ENCODE results near the gene CCDC86. TPM values are rescaled to one million over a fixed set of nuclear protein-coding genes. Genes with fewer than 3 reads are reported as not detected.

CCDC86 gene
- total RNA-seq, 2 experiments from 2014 or later = 21.3 to 24.7 TPM

- H3K27ac ChIP-seq (ENCODE audit: low read depth, low read length, poor library complexity, severe bottlenecking) = no peak overlapping the region
- BruUV-seq (replicated peaks) = no TSS peak
- no peaks in the 10 kb centered on the region for H4K20me1 ChIP-seq (ENCODE audit: insufficient read depth, low read length)
- no peak overlapping the region for H2AFZ ChIP-seq (ENCODE audit: low read length)
- H3K9me3 ChIP-seq (ENCODE audit: low read length) = peaks cover 18% of the 10 kb centered on the region; the same call in 1 of the 2 replicates
- no peaks in the 10 kb centered on the region for H3K4me1 ChIP-seq (ENCODE audit: insufficient read depth, low read length, poor library complexity, severe bottlenecking)
- H3K4me2 ChIP-seq (ENCODE audit: low read length) = no peak overlapping the region
- DNase-seq (ENCODE audit: low spot score) = no peak
- no peaks in the 10 kb centered on the region for H3K9me2 ChIP-seq (ENCODE audit: insufficient read depth, low read length)
- intact Hi-C loops (cut with micrococcal nuclease; ENCODE audit: unreplicated experiment) = no loop called here
- no peaks in the 10 kb centered on the region for H3K36me3 ChIP-seq (ENCODE audit: insufficient read depth, low read length)
- ChIA-PET CTCF (ENCODE audit: unreplicated experiment) (no interaction called here), POLR2A (no interaction called here)
- TF ChIP-seq CTCF (conservative IDR thresholded peaks at IDR 0.05; ENCODE audit: low read length) (no peak), EZH2phosphoT487 (IDR thresholded peaks at IDR 0.05; ENCODE audit: borderline replicate concordance, low read depth, low read length) (no peak)
- no peaks in the 10 kb centered on the region for H3K79me2 ChIP-seq (ENCODE audit: insufficient read depth, low read depth, low read length)
- H3K4me3 ChIP-seq (ENCODE audit: low read depth, low read length, poor library complexity, severe bottlenecking) = no peak overlapping the region
Observed at GRCh38 chr11:60813324-60813723, 28.6 kb upstream of the CCDC86 start.

DNA sequence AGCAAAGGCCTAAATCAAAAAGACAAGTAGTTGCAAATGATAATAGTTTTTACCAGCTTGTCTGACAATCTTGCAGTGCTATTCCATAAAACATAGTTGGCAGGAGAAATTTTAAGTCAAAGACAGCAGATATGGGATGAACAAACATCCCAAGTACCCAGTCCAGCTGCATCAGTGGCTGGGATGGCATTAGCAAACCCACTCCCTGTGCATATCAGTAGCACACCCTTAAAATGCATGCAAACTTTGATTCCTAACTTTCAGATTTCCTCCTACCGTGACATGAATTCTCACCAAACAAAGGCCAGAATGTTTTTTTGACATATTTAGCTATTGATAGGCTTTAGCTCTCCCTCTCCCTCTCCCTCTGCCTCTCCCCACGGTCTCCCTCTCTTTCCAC is 27.8 kb upstream of the CCDC86 start:
- BruUV-seq (replicated peaks) = no TSS peak
- DNase-seq (ENCODE audit: low spot score) = no peak
- ChIA-PET CTCF (ENCODE audit: unreplicated experiment) (no interaction called here), POLR2A (no interaction called here)
- intact Hi-C loops (cut with micrococcal nuclease; ENCODE audit: unreplicated experiment) = no loop called here
- Histone ChIP-seq H3K27ac (ENCODE audit: low read depth, low read length, poor library complexity, severe bottlenecking) (no peak overlapping the region), H3K79me2 (ENCODE audit: insufficient read depth, low read depth, low read length) (no peaks in the 10 kb centered on the region), H3K9me3 (ENCODE audit: low read length) (peaks cover 18% of the 10 kb centered on the region; the same call in 1 of the 2 replicates), H3K4me2 (ENCODE audit: low read length) (no peak overlapping the region), H3K4me3 (ENCODE audit: low read depth, low read length, poor library complexity, severe bottlenecking) (no peak overlapping the region), H4K20me1 (ENCODE audit: insufficient read depth, low read length) (no peaks in the 10 kb centered on the region), H3K9me2 (ENCODE audit: insufficient read depth, low read length) (no peaks in the 10 kb centered on the region), H3K36me3 (ENCODE audit: insufficient read depth, low read length) (no peaks in the 10 kb centered on the region), H3K4me1 (ENCODE audit: insufficient read depth, low read length, poor library complexity, severe bottlenecking) (no peaks in the 10 kb centered on the region), H2AFZ (ENCODE audit: low read length) (no peak overlapping the region)
- TF ChIP-seq CTCF (conservative IDR thresholded peaks at IDR 0.05; ENCODE audit: low read length) = no peak
- no peak for TF ChIP-seq EZH2phosphoT487 (IDR thresholded peaks at IDR 0.05; ENCODE audit: borderline replicate concordance, low read depth, low read length)

DNA sequence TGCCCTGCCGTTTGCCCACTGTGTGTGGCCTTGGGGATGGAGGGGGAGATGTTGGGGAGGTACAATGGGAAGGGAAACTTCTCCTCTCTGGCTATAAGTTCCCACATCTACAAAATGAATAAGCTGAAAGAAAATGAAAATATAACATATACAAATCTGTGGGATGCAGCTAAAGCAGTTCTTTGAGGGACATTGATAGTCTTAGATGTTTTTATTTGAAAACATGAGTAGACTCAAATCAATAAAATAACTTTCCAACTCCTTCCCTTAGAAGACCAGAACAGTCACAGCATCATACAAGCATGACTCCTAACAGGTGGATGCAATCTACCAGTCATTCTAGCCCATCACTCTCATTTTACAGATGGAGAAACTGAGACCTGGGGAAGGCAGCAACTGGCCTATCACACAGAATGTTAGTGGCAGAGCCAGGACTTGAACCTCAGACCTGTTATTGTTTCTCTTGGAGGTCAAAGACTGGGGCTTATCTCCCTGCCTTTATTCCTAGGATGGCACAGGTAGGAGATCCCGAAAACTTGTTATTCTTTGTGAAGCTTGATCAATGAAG is 25.2 kb upstream of the CCDC86 start:
- ChIA-PET CTCF (ENCODE audit: unreplicated experiment) (no interaction called here), POLR2A (no interaction called here)
- H2AFZ ChIP-seq (ENCODE audit: low read length) = no peak overlapping the region
- H3K4me3 ChIP-seq (ENCODE audit: low read depth, low read length, poor library complexity, severe bottlenecking) = no peak overlapping the region
- H4K20me1 ChIP-seq (ENCODE audit: insufficient read depth, low read length) = no peaks in the 10 kb centered on the region
- H3K27ac ChIP-seq (ENCODE audit: low read depth, low read length, poor library complexity, severe bottlenecking) = no peak overlapping the region
- intact Hi-C loops (cut with micrococcal nuclease; ENCODE audit: unreplicated experiment) = no loop called here
- DNase-seq (ENCODE audit: low spot score) = no peak
- no peaks in the 10 kb centered on the region for H3K9me2 ChIP-seq (ENCODE audit: insufficient read depth, low read length)
- no peak for TF ChIP-seq EZH2phosphoT487 (IDR thresholded peaks at IDR 0.05; ENCODE audit: borderline replicate concordance, low read depth, low read length)
- TF ChIP-seq CTCF (conservative IDR thresholded peaks at IDR 0.05; ENCODE audit: low read length) = no peak
- no peak overlapping the region for H3K4me2 ChIP-seq (ENCODE audit: low read length)
- H3K4me1 ChIP-seq (ENCODE audit: insufficient read depth, low read length, poor library complexity, severe bottlenecking) = no peaks in the 10 kb centered on the region
- peaks cover 18% of the 10 kb centered on the region; the same call in 1 of the 2 replicates for H3K9me3 ChIP-seq (ENCODE audit: low read length)
- no peaks in the 10 kb centered on the region for H3K79me2 ChIP-seq (ENCODE audit: insufficient read depth, low read depth, low read length)
- no peaks in the 10 kb centered on the region for H3K36me3 ChIP-seq (ENCODE audit: insufficient read depth, low read length)
- no TSS peak for BruUV-seq (replicated peaks)

Measured in OCI-LY7 (cell line).